Activated T-cell treated with anti-CD3 and anti-CD28 coated beads for 1 hour (primary cell): ENCODE data around the gene CDSN.

Source experiments
- DNase-seq: peaks from one replicate; pipeline ENCODE4 v3.0.0-alpha.2; 2020; ENCODE audit warnings: low read depth

The CDSN gene

GRCh38 chr6:31145386-31145785 is 25.1 kb upstream of the CDSN start:
- DNase-seq = no peak

GRCh38 chr6:31144970-31145340 is 24.7 kb upstream of the CDSN start:
- DNase-seq = no peak

GRCh38 chr6:31144296-31144969 is 24.2 kb upstream of the CDSN start:
- DNase-seq = no peak

GRCh38 chr6:31143148-31143547 is 22.9 kb upstream of the CDSN start:
- DNase-seq = no peak

- no peak for DNase-seq
These were observed 22.1 kb upstream of the CDSN start for GRCh38 chr6:31142361-31142761.

- no peak for DNase-seq
These were observed 20.4 kb upstream of the CDSN start for GRCh38 chr6:31140643-31141042.

GRCh38 chr6:31139599-31139998 is 19.4 kb upstream of the CDSN start:
- no peak for DNase-seq

GRCh38 chr6:31138982-31139381 is 18.7 kb upstream of the CDSN start, which contains the start of gene PSORS1C2:
Gene PSORS1C2, minus strand, starts transcription at chr6:31139066. Its CDS starts 40 bp downstream, at chr6:31139026.
- DNase-seq = no peak

- DNase-seq = no peak
These were observed 15.5 kb upstream of the CDSN start for GRCh38 chr6:31135710-31136109.

GRCh38 chr6:31132806-31133205 is 12.6 kb upstream of the CDSN start:
- DNase-seq = no peak

- DNase-seq = no peak
These were observed 11.3 kb upstream of the CDSN start for GRCh38 chr6:31131595-31131994.

- DNase-seq = no peak
These were observed 10.5 kb upstream of the CDSN start for GRCh38 chr6:31130751-31131150.

- DNase-seq = no peak
These were observed 8.9 kb upstream of the CDSN start for GRCh38 chr6:31129130-31129529.

GRCh38 chr6:31128093-31128676 is 7.9 kb upstream of the CDSN start:
- peak; percentile 69 for DNase-seq

GRCh38 chr6:31126396-31127175 is 6.3 kb upstream of the CDSN start:
- DNase-seq = no peak

GRCh38 chr6:31125586-31126363 is 5.5 kb upstream of the CDSN start:
- no peak for DNase-seq

GRCh38 chr6:31125162-31125561 is 4.9 kb upstream of the CDSN start:
- no peak for DNase-seq

GRCh38 chr6:31122791-31123706 is 2.8 kb upstream of the CDSN start:
- DNase-seq = no peak

GRCh38 chr6:31121131-31121790 is 1.0 kb upstream of the CDSN start:
- DNase-seq = no peak

GRCh38 chr6:31118178-31118577 is 2.1 kb downstream of the CDSN start:
- no peak for DNase-seq
